A673 (cell line): ENCODE data around the gene ARHGAP26.

Experiments used
- EZH2 ChIP-seq: fragments of 200-600 bp; sonication (generic); IDR thresholded peaks from 2 replicates; pipeline ENCODE4 v1.6.1; 2017; ENCODE audit warnings: borderline replicate concordance, low read depth, mild to moderate bottlenecking, mixed read lengths, antibody characterized with exemption, low read length; ENCODE audit not compliant: poor library complexity, severe bottlenecking
- TF ChIP-seq, protein P1 (sequence below): fragments of 300-800, 200-600 bp; sonication (generic); conservative IDR thresholded peaks from 2 replicates; pipeline ENCODE4 v1.5.1; 2017; ENCODE audit warnings: low read depth, mild to moderate bottlenecking, antibody characterized with exemption, low read length, moderate library complexity, mixed read lengths

DNA sequence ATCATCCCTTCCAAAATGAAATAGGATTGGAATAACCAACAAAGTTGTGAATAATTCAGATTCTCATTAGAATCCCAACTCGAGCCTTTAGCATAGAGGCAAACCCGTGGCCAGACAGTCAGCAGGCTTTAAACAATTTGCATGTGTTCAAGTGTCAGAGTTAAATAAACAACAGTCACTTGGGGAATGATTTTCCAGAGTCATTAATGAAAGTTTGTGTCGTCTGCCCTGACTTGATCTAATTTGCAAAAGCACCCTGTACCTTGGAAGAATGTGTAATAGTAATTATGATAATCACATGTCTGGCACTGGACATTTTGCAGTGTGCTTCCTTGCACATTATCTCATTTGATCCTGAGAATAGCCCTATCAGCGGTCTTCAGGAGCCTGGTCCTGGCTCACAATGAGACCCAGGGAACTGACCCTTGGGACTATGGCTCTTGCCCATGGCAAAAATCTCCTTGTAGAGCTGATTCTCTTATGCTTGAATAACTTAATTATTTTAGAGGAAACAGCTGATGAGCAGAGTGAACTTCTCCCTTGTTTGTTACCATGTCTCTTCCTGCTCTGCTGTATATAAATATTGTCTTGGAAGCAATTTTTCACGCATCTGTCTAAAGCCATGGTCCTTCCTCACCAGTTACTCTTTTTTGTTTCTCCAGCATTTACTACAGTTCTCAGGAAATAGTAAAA lies 360.6 kb downstream of the ARHGAP26 start:
- TF ChIP-seq, protein P1, sequence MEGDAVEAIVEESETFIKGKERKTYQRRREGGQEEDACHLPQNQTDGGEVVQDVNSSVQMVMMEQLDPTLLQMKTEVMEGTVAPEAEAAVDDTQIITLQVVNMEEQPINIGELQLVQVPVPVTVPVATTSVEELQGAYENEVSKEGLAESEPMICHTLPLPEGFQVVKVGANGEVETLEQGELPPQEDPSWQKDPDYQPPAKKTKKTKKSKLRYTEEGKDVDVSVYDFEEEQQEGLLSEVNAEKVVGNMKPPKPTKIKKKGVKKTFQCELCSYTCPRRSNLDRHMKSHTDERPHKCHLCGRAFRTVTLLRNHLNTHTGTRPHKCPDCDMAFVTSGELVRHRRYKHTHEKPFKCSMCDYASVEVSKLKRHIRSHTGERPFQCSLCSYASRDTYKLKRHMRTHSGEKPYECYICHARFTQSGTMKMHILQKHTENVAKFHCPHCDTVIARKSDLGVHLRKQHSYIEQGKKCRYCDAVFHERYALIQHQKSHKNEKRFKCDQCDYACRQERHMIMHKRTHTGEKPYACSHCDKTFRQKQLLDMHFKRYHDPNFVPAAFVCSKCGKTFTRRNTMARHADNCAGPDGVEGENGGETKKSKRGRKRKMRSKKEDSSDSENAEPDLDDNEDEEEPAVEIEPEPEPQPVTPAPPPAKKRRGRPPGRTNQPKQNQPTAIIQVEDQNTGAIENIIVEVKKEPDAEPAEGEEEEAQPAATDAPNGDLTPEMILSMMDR: no peak
- TF ChIP-seq EZH2: no peak
